Kidney epithelial cell (primary cell): Measurements from ENCODE around the gene ATP13A1. TPM values are rescaled to one million over a fixed set of nuclear protein-coding genes. Genes with fewer than 3 reads are reported as not detected.

Experiments used
- DNase-seq: peaks from one replicate; pipeline ENCODE4 v3.0.0-alpha.2; 2010; ENCODE audit warnings: low read depth
- H3K27me3 ChIP-seq: 2 replicates; pipeline ENCODE4 v1.6.0; 2011; ENCODE audit warnings: low read length; ENCODE audit not compliant: control insufficient read depth, insufficient read depth
- H3K36me3 ChIP-seq: 2 replicates; pipeline ENCODE4 v1.5.1; 2011; ENCODE audit warnings: low read length; ENCODE audit not compliant: control insufficient read depth, insufficient read depth
- H3K4me3 ChIP-seq: 2 replicates; pipeline ENCODE4 v1.5.1; 2011; ENCODE audit warnings: low read depth, mild to moderate bottlenecking, control low read depth, low read length
- CTCF ChIP-seq: IDR thresholded peaks from 2 replicates; pipeline ENCODE4 v1.5.1; 2011; ENCODE audit warnings: mild to moderate bottlenecking, moderate library complexity, low read length, control low read depth, inconsistent platforms; ENCODE audit not compliant: insufficient read depth, poor library complexity, severe bottlenecking
- total RNA-seq: library from RNA; depleted of rRNA; stranded (reverse); fragments of >200 nt; gene quantifications from 2 replicates; pipeline ENCODE4 v1.2.3, GENCODE V29; 2015

Gene ATP13A1
- total RNA-seq, 1 donor from 2014 or later: 76.9 TPM

GRCh38 chr19:19679176-19680073 is 15.9 kb upstream of the ATP13A1 start:
- H3K4me3 ChIP-seq: no peak overlapping the region
- H3K36me3 ChIP-seq: peaks cover 1% of the 10 kb centered on the region
- H3K27me3 ChIP-seq: no peaks in the 10 kb centered on the region
- DNase-seq: no peak
- TF ChIP-seq CTCF: no peak

GRCh38 chr19:19677579-19677978 is 14.1 kb upstream of the ATP13A1 start:
- no peak overlapping the region for H3K4me3 ChIP-seq
- H3K36me3 ChIP-seq: peaks cover 1% of the 10 kb centered on the region
- no peak for DNase-seq
- TF ChIP-seq CTCF: no peak
- no peaks in the 10 kb centered on the region for H3K27me3 ChIP-seq

- TF ChIP-seq CTCF: no peak
- H3K36me3 ChIP-seq: peaks cover 1% of the 10 kb centered on the region
These were observed 10.8 kb upstream of the ATP13A1 start for GRCh38 chr19:19674315-19674714.

GRCh38 chr19:19672816-19673215 is 9.3 kb upstream of the ATP13A1 start:
- Histone ChIP-seq H3K4me3 (no peak overlapping the region), H3K36me3 (no peaks in the 10 kb centered on the region), H3K27me3 (no peaks in the 10 kb centered on the region)
- no peak for DNase-seq
- no peak for TF ChIP-seq CTCF

More at GRCh38 chr19:19674315-19674714, 10.8 kb upstream of the ATP13A1 start:
- Histone ChIP-seq H3K27me3 (no peaks in the 10 kb centered on the region), H3K4me3 (no peak overlapping the region)
- no peak for DNase-seq

- no peak for TF ChIP-seq CTCF
- no peak overlapping the region for H3K4me3 ChIP-seq
- no peak for DNase-seq
- H3K36me3 ChIP-seq: no peaks in the 10 kb centered on the region
- H3K27me3 ChIP-seq: no peaks in the 10 kb centered on the region
These were observed 6.6 kb upstream of the ATP13A1 start for GRCh38 chr19:19670070-19670551.
